AML-193 (cell line): ENCODE measurements around the gene FGGY.

ENCODE experiments used
- DNase-seq, 2 experiments: peaks; one replicate each; lab custom pipeline; 2025; lab: John Stamatoyannopoulos, UW

Gene FGGY

DNA sequence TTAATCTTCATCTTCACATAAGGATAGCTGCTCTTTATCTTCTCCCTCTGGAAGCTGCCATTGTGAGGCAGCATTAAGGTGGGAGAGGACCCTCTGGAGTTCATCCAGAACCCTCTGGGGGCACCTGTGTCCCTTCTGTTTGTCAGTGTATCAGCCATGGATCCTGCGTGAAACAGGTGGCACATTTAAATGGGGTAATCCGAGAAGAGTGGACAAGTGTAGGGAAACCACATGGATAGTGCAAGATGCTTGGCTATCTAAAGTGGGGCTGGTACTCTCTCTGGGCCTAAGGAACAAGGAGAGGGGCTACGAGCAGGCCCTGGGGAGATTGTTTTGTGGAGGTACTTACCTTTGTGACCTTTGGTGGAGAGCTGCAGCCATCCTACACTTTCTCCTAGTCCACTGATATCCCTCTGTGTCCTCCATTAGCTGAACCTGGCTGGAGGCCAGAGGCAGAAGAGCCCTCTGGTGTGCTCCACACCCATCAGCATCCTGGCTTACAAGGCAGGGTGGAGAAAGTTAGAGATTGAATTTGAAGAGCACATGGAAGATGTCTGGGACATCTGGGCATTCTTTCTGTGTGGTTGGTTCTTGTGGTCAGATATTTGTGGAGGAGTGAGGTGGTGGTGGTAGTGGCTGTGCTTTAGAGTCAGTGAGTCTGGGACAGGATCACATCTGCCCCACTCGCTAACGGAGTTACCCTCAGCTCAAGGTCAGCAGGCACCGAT, 117.7 kb downstream of the FGGY start:
- no peak for DNase-seq

DNA sequence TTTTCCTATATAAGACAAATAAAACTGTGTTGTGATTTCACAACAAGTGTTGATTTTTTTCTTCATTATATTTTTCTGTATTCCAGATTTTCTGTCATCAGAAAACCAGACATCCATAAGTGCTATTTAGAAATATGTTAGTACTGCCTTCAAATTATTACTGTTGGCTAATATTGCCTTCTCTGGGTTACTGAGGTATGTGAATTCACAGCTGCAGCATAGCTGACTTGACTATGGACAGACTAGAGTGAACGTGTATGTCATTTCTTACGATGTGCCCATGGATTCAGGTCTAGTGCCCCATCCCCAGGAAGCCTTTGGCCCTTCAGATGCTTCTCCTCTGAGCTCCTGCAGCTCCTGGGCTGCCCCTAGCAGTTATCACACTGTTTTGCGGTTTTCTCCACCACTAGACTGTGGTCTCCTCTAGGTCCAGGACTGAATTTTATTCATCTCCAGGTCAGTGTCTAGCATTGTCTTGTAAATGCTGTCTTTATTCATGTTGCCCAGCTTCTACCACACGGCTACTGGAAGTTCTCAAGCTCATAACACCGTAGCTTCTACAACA, 118.5 kb downstream of the FGGY start:
- no peak for DNase-seq

DNA sequence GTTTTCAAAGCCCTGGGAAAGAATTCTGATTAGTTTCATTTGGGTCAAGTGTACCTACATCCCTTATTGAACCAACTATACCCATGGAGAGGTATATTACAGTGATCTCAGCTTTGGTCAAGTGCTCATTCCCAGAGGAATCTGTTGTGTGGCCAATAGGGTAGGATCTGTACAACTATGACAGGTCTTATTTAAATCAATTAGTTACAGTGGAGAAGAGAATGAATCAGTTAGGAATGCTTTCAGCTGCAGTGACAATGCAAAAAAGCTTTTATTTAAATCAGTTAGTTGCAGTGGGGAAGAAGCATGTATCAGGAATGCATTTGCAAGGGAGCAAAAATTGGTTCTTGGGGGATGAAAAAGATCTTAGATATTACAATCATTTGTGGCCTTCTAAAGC, 119.0 kb downstream of the FGGY start:
- no peak for DNase-seq

DNA sequence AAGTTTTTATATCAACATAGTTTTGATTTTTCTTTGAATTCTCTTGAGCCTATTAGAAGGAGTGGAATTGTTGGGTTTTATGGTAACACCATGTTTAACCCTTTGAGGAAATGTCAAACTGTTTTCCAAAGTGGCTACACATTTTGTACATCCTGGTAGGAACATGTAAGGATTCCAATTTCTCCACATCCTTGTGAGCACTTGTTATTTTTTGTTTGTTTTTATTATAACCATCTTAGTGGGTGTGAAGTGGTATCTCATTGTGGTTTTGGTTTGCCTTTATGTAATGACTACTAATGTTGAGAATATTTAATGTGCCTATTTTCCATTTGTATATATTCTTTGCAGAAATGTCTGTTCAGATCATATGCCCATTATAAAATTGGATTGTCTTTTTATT, 120.5 kb downstream of the FGGY start:
- no peak for DNase-seq

DNA sequence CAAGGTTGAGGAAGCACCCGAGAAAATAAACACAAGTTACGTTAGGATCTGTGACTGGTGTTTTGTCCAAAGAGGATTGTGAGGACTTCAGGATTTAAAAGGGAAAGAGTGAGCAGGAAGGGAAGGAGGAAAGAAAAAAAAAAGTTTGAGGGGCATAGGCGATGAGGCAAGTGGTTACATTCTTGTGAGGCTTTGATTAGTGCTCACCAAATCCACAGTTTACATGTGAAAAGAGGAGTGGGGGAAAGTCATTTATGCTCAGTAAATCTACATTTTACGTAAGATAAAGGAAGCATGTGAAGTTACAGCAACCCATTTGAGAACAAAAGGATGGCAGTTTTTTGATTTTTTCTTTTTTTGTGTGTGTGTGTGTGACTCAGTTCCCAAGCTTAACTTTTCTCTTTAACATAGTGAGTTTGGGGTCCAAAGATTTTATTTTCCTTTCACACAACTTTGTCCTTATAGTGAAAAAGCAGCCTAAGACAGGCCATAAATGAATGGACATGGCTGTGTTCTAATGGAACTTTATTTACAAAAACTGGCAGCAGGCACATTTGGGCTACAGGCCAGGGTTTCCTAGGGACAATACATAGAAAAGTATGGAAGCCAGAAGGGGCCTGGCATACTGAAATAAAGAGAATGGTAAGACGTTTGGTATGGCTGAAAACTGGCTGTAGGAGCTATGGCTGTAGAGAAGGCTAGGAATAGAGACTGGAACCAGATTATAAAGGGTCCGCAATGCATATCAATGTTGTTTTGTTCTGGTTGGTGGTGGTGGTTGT, 121.7 kb downstream of the FGGY start:
- DNase-seq = no peak

DNA sequence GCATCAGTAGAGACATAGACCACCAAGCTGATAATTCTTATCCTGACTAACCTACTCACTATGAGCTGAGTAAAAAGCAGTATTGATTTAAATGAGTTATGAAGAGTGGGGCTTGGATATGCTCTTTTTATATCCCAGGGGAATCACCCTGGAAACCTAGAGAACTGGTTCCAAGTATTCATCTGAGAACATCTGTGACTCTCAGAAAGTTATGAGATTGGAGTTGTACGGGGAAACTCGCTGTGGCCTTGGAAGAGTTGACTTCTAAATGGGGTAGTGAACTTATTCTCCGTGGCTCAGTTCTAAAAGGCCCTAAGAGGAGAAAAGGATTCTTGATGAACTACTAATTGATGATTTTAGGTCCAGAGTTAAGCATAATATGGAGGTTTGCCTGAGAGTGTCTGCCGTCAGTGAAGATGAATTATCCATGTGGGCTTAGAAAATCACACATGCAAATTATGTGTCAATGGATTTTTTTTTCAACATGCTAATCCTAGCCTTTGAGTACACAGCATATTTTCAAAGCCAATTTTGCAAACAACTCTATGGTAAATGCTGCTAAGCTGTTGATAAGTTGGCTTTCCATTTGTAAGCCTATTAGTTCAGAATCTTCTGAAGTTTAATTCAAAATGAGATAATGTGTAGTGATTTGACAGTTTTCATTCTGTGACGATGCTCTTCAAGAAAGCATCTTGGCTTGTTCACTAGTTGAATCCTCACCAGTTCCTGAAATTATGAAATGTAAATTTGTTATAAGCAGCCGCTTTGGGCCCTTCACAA, 122.7 kb downstream of the FGGY start:
- DNase-seq = no peak

DNA sequence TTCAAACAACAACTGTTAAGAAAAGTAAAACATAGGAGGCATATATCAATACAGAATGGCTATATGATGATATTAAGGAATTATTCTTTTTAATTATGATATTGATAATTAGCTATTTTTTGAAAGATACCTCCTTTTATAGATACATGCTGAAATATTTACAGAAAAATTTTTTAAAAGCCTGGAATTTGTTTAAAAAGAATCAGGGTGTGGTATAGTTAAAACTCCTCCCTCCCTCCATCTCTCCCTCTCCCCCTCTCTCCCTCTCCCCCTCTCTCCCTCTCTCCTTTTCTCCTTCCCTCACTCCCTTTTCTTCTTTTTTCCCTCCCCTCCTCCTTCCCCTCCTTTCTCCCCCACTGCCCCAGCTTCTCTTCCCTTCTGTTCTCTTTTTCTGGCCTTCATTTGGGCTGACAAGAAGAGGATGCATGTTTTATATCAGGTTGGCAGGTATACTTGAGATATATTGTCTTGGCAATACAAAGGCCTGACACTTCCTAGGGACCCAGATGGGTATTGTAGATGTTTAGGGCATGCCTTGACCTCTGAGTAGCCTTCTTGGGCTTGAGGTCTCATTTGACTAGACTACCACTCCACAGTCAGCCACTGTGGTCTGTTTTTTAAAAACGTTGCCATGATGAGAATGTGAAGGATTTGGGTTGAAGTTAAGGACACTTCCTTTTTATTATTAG, 124.5 kb downstream of the FGGY start:
- no peak for DNase-seq

DNA sequence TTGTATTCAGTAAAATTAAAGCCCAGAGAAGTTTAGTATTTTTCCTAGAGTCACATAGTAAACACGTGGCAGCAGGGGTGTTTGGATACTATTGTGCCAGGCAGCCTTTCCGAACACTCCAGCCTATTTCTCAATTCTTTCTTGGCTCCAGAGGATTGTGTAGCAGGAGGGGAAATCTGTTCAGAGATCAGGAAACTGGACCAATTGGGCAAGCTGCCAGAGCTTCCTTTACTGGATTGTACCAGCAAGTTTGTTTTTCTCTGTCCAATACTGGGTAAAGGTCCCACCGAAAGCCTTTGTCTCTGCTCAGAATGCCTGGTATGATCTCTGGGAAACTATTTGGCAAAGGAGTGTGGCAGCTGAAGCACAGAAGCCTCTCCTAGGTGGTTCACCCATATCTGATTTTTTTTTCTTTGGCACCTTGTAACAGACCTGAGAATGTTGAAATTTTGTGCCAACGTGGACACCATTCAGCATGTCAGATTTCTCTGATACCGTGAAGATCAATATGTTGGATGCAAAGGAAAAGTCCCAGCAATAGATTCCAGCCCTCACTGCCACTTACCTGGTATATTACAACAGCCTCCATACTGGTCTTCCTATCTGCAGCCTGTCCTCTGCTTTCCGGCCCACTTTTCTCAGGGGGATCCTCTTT, 126.2 kb downstream of the FGGY start:
- no peak for DNase-seq

DNA sequence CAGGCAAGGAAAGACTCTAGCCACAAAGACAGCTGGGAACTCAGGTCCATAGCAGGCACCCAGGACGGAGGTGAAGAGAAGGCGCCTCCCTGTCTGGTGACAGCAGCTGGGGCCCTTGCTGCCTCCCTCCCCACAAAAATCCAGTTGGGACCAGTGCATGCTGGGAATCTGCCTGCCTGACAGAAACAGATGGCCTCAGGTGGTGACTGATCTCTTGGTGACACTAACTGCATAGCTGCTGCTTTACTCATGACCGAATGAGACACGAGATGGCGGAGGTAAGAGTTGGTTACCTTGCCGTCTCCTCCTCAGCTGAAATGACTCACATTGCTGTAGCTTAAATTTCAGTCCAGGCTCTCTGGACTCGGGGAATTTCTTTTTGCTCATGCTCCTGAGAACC, 130.3 kb downstream of the FGGY start:
- no peak for DNase-seq

DNA sequence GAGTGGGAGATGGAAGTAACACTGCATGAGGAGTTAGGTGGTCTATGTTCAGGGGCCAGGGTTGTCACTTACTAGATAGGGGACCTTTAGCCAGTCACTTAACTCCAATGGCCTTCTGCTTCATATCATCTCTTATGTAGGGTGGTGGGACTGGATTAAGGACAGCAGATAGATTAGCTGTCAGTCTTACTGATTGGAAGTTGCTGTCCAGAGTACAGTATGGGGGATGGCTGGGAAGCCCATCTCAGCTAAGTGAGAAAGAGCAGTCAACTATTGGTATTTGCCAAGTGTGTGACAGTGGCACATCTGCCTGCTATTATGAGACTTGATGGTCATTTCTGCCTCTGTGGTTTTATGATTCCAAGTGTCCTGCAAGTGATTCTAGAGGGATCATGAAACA, 130.9 kb downstream of the FGGY start:
- DNase-seq = no peak

DNA sequence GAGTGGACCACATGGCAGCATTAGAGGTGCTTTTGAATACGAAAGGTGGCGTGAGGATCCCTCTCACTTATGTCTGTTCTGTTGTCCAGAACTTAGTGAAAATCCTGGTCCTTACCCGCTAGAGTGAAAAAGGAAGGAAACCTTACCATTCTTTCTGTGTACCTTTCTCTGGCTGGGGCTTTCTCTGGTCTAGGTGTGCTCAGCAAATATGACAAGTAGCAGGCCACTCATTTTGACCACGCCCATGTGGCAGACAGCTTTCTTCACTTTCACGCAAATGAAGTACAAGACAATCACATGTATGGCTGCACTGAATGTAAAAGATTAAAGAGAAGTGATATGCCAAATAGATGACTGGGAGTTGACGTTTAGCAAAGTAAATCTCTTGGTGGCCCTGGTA, 131.9 kb downstream of the FGGY start:
- DNase-seq = no peak

DNA sequence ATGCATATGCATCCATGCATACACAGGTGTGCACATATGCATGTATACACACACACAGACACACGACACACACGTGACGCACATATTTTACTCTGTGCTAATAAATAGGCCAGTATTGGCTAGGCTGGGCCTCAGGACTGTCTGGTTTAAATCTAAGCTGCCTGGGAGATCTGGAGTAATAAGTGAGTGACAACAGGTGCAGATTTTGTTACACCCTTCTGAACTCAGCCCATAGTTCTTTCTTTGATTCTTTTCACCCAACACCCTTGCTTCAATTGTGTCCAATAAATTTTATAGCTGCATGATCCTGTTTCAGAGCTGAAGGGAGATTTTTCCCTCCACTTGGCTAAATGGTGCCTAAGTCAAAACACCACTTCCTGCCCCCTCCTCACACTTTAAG, 132.8 kb downstream of the FGGY start:
- no peak for DNase-seq

DNA sequence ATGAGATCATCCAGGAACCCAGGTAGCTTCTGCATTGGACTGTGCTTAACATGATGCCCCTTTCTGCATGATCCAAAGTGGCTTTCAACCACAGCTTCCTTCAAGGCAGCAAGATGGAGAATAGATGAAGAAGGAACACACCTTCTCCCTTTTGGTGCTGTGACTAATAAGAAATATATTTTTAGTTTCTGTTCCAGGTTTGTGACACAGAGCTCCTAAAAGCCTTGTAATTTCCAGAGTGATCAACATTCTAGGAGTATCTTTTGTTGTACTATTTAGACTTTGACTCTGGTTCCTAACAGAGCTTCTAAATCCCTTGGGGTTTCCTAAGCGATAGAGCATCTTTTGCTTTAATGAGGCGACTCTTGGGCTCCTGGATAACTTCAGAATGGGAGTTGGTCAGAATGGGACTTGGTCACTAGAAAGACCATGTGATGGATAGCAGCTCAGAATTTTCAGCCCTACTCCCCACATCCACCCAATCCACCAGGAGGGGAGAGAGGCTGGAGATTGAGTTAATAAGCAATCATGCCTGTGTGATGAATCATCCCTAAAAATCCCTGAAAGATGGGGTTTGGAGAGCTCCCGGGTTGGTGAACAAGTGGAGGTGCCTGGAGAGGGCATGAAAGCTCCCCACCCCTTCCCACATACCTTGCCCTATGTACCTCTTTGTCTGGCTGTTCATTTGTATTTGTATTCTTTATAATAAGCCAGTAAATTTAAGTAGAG, 134.8 kb downstream of the FGGY start:
- no peak for DNase-seq

DNA sequence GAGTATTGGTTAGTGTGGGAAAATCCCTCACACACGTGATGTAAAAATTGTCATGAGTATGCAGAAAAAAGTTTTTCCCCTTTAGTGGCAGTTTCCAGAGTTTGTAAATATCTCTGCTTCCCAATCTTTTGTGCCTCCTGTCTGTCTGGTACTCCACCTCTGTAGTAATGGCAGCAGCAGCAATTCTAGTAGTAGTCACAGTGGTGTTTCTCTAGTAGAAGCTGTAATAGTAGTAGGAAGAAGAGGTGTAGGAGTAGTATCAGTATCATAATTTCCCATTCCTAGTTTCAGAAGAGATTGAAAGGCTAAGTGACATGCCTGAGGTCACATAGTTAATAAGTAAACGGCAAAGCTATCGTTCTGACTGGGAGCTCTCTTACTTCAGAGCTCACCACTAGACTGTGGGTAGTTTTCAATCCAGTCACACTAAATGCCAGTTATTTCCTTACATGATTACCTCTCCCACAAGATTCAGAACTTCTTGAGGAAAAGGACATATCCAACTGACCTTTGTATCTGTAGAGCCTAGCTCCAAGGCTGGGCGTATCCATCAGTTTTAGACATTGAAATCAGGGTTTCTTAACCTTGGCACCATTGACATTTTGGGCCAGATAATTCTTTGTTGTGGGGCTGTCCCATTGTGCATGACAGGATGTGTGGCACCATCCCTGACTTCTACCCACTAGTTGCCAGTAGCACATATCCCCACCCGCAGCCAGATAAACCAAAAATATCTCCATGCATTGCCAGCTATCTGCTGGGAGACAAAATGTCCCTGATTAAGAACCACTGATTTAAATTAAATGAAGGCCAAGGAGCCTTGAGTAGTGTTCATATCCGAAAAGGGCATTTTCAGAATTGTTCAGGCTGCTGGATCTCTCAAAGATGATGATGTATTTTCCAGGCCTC, 135.9 kb downstream of the FGGY start:
- no peak for DNase-seq

DNA sequence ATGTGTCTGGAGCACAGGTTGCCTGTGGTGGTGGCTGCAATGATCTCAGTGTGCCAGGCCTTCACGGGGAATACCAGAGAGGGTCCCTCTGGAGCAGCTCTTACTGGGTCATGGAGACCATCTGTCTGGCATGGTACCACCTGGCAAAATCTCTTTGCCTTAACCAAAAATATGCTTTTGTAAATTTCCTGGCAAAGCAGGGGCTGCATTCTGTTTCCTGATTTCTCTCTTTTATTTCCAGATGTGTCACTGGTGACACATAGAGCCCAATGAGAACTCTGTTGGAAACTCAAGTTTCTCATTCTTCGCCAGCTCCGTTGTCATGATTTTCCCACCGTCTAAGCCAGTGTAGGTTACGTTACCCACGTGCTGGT, 136.5 kb downstream of the FGGY start:
- no peak for DNase-seq

DNA sequence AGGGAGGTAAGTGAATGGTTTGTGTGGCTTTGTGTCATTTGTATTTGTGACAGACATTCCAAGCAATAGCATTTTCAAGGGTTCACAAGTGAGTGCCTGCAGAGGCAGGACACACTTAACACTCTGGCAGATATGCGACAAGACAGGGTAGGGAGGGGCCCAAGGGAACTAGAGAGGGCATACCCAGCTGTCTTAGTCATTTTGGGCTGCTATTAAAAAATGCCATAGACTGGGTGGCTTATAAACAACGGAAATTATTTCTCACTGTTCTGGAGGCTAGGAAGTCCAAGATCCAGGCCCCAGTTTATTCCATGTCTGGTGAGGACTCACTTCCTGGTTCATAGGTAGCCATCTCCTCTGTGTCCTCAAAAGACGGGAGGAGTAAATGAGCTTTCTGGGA, 137.4 kb downstream of the FGGY start:
- no peak for DNase-seq

DNA sequence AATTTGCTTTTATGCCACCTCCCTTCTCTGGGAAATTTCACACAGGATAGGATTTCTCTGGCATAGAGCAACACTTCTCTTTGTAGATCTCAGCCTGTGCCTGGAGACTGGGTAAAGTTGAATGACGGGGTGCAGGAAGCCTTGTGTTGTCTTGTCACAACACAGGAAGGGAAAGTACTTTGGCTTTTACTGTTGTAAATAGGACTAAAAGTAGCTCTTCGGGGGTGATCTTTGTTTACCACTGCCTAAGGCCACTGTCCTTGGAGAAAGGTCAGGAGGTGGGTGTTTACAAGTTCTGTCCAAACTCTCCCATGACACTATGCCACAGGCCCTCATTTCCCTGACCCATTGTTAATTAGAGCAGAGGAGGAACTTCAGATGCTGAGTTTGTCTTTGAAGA, 139.7 kb downstream of the FGGY start:
- no peak for DNase-seq

DNA sequence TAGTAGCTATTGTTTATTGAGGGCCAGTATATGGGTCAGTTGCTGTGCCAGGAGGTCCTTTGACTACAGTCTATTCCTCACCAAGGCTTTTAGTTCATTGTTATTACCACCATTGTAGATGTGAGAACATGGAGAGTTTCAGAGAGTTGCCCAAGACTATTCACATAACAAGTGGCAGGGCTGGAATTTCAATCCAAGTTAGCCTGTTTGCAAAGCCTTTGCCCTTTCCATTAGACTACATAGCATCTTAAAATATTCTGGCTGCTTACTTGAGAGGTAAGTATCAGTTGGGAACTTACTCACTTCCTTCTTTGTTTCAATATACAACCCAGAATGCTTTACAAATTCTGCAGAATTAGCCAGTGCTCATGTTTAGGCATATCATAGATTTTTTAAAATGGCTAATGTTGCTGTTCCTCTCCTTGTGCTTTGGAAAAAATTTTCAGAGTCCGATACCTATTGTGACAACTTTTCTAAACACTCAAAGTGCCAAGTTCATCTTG, 141.2 kb downstream of the FGGY start:
- no peak for DNase-seq

DNA sequence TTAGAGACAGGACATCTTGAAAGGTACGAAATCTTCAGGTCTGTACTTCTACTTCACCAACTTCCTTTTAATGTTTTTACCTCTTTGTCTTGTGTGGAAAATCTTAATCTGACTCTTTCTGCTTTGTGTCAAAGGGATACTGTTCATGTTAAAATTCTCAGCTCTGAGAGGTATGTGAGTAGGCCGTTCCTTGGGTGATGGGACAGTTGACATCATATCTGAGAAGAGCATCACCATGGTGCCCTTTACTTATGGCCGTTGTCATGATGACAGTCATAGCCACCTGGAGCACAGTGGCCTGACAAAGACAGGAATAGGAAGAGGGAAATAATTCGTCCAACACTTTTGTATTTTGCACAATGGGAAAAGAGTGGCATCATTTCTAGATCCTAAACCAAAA, 145.6 kb downstream of the FGGY start:
- DNase-seq = no peak

DNA sequence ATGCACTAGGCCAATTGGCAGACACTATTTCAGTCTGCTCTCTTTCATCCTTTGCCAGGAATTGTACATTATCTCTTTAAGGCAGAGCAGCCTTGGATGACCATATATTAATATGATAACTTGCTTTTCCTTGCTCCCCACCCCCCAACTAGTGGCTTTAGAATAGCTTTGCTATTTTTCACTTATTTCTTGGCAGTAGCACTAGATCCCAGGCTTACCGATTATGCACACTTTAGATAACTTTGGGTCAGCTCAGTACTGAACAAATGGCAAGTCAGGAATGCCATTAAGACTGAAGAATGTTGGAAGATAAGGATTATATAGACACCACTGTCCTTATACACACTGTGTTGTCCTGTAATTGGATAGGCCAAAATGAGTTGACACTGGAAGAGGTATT, 146.4 kb downstream of the FGGY start:
- DNase-seq = no peak
